GM19043 (cell line): Measurements from ENCODE around the gene HDAC2.
"Not testable (repeated sequence)": the region's sequence is repeated elsewhere in the genome, so short reads cannot be mapped to it uniquely, and the experiment has no call there.

Source experiments
- ATAC-seq: cut with Tn5 transposase; IDR thresholded peaks from one replicate; pipeline ENCODE4 v1.9.1; 2021; ENCODE audit warnings: low read depth; ENCODE audit not compliant: unreplicated experiment

The HDAC2 gene

GRCh38 chr6:113978084-113978675 lies 7.2 kb upstream of the HDAC2 start:
- no peak for ATAC-seq

DNA sequence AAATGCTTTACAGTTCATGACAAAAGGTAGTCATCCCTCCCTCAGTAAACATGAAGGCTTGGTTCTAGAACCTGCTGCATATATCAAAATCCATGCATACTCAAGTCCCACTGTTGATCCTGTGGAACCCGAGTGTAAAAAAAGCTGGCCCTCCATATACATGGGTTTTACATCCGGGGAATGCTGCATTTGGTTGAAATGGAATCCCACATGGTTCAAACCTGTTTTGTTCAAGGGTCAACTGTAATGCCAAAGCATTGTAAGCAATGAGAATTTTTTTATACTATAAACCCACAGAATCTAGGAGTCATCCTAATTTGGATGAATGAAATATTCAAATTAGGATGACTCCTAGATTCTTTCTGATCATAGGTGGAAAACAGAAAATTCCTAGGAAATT lies 5.9 kb upstream of the HDAC2 start:
- no peak for ATAC-seq

DNA sequence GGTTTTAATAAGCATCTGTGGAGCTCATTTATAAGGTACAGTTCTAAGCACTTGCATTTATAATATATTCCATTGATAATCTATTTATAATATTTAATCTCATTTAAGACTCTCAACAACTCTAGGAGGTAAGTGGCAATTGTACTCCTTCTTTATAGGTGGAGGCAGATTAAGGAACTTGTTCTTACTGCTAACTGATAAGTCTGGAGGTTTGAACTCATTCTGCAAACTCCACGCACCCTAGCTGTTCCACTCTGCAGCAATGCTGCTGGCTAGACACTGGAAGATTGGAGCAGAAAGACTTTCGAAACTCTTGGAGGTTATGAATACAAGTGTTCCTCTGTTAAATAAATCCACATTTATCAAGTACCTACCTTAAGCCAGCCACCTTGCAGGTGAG lies 793 bp upstream of the HDAC2 start:
- no peak for ATAC-seq

DNA sequence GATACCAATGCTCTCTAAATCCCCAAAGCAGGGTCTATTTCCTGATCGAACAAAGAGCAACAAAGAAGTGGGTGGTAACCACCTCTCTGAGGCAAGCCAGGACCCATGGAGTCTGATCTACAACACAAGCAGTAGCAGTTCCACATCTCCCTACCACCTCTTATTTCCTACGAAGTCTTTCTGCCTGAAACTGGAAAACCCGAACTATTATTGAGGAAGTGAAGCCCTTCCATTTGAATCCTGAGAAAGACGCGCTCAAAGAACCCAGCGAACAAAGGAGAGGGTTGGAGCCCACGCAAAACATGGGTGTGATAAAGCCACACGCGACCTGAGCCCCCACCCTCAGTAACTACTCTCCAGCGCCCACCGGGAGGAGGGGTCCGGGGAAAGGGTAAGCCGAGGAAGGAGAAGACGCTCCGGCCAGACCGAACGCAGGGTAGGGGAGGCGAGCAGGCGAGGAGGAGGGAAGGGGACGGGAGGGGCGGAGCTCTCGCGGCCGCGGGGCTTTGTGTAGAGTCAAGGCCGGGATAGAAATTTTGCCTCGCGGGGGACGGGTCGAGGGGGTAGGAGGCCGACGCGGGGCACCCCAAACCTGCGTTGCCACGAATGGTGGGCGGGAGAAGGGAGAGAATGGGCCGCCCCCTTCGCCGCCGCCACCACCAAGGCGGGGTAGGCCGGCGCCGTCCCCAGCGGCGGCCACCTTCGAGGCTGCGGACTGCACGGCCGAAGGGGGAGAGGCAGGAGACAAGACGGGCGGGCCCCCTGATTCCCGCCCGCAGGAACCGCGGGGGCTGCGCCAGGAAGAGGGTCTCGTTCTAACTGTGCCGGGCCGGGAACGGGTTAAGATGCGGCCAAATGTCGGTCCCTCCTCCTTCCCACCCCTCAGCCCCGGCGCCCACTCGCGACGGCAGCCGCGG lies 802 bp downstream of the HDAC2 start:
- peak; percentile 30 for ATAC-seq

DNA sequence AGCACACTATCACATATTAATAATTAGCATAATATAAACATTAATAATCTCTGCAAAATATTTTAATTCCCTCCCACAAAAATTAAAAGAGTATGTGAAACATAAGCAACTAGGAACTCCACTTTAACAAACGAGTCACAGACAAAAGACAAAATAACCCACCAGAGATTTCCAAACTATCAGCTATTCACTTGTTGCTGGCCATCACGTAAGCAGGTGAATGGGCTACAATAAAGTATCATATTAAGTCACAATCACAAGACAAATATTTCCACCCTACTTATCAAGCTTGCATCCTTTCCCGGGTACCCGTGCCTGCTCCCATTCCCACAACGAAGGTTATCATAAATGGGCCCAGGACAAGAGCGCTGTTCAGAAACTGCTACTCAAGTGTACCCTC lies 2.5 kb downstream of the HDAC2 start:
- no peak for ATAC-seq

DNA sequence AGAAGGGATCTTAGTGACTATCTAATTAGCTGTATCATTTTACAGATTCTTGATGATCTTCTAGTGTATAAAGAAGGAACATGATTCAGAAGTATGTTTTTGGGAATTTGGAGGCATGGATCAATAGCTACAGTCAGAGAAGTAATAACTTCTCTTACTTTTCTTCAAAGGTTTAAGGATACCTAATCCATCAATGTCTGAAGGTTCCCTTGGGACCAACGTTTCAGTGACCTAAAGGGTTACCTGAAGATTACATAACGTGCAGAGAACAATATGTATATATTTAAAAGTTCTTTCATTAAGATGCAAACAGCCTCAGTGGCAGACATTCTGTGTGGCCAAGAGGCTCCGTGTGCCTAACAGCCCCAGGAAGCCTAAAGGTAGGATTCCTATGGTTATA lies 3.2 kb downstream of the HDAC2 start:
- ATAC-seq, result no peak

DNA sequence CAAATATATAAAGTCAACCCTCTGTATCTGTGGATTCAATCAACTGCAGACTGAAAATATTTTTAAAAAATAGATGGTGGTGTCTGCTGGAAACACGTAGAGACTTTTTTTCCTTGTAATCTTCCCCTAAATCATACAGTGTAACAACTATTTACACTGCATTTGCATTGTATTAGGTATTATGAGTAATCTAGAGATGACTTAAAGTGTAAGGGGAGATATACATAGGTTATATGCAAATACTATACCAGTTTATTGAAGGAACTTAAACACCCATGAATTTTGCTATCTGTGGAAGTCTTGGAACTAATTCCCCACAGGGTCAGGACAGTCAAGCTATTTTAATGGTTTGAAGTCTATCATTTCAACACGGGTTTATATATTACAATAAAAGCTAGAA lies 10.2 kb downstream of the HDAC2 start:
- ATAC-seq, result no peak

DNA sequence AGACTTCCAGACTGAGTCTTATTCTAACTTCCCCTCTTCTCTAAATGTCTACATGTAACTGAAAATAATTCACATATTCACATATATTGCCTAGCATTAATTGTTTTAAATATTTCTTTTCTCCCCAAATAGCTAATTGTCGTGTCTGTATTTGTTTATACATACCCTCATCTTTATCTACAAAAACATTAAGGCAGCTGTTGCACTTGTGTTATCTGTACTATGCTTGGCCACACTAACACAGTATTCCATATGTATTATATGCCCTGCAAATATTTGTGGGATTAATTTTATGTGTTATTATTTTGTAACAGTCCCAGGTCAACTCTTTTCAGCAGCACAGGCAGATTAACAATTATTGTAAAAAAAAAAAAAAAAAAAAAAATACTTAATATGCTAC lies 11.7 kb downstream of the HDAC2 start:
- ATAC-seq, result no peak

- ATAC-seq, result no peak
Measured at GRCh38 chr6:113954653-113955052, 16.3 kb downstream of the HDAC2 start.

DNA sequence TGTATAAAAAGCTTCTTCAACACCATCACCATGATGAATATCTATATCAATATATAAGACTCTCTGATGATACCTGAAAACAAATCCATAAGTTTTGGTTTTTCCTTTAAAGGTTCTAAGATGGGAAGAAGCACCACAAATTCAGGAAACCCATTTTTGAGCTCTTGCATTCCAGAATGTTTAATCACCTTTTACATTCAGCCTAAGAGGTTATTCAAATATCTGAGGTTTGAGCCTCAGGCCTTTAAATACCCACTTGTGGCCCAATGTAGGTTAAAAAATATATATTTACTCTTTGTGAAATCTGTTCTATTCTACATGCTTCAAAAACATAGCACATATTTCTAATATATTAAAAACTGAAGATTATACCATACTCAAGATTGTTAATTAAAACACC lies 17.6 kb downstream of the HDAC2 start:
- no peak for ATAC-seq

- no peak for ATAC-seq
Measured at GRCh38 chr6:113949499-113949898, 21.4 kb downstream of the HDAC2 start.

GRCh38 chr6:113944701-113945100 lies 26.2 kb downstream of the HDAC2 start:
- ATAC-seq, result no peak

DNA sequence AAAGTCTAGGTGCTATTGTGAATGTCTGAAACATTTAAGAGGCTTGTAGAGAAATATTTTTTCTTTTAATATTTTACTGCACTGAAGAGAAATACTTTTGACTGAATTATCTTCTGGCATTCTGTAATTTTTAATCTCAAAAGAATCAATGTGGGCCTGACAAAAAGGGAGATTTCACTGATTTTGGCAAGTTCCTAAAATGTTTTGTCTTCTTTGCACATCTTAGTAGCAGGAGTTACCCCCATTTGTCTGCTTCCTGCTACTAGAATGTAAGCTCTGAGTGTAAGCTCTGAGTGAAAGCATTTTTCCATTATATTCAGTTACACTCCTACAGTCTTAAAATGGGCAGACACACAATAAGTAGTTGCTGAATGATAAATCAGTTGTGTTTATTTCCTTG lies 31.1 kb downstream of the HDAC2 start:
- no peak for ATAC-seq

DNA sequence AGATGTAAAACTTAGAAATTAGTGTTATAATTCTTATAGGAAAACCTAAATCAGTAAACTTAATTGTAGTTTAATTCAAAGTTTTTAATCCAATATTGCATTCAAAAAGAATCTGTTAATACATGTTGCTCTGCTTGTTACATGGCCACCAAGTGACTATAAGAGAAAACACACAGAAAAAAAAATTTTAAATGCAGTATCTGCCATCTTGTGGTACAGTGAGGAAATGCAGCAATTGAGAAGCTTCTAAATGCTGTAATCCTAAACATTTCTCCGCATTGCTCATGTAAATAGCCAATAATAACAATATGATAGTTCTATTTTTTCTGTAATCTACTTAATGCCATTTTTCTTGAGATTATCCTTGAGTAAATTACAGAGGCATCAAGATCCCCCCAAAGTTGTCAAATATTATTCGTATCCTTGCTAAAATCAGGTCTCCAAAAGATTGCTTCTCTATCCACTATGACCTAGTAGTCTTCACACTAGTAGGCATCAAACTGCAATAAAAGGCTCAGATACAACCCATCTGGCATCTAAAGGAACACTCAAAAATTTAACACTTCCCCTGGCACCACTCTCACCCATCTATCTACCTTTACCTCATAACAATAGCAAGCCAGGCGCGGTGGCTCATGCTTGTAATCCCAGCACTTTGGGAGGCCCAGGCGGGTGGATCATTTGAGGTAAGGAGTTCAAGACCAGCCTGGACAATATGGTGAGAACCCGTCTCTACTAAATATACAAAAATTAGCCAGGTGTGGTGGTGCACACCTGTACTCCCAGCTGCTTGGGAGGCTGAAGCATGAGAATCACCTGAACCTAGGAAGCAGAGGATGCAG lies 34.6 kb downstream of the HDAC2 start:
- ATAC-seq, result peak; percentile 86

DNA sequence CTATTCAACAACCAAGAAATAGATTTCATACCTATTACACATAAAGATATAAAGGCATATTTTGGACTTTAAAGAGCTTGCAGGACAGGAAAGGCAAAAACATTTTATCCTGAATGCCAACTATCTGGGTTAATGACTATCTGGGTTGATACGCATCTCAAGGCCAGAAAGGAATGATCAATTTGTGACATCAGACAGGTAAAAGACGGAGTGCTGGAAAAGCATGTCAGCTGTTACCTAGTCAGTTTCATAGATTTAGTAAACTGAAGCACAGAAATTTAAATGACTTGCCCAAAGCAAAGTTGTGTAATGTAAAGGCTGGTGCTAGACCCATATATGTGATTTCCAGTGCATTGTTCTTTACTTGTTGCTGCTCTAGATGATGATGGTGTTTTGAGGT lies 36.8 kb downstream of the HDAC2 start:
- ATAC-seq, result no peak

DNA sequence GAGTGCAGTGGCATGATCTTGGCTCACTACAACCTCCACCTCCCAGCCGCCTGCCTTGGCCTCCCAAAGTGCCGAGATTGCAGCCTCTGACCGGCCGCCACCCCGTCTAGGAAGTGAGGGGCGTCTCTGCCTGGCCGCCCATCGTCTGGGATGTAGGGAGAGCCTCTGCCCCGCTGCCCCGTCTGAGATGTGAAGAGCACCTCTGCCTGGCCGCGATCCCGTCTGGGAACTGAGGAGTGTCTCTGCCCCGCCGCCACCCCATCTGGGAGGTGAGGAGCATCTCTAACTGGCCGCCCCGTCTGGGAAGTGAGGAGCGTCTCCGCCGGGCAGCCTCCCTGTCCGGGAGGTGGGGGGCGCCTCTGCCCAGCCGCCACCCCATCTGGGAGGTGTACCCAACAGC lies 39.0 kb downstream of the HDAC2 start:
- ATAC-seq, result not testable (repeated sequence)

GRCh38 chr6:113930183-113930582 lies 40.8 kb downstream of the HDAC2 start:
- ATAC-seq, result no peak

- ATAC-seq, result no peak
Measured at GRCh38 chr6:113927001-113927400, 43.9 kb downstream of the HDAC2 start.

GRCh38 chr6:113925378-113925777 lies 45.6 kb downstream of the HDAC2 start:
- no peak for ATAC-seq

DNA sequence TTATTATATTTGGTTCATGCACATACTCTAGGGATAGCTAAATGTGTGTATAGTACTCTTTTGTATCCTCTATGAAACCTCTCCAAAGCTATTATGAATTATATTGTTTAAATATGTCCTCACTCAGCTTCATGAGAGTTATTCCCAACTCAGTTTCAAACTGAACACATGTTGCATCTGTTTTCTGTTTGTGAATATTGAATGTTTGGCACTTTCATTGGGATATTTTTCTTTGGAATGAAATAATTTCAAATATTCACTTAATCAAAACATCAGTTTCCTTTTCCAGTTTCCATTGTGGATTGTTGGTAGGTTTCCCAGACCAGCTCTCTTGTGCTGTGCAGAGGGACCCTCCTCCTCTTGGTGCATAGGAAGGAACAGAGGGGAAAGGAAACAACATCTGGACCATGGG lies 46.6 kb downstream of the HDAC2 start:
- ATAC-seq, result no peak

- ATAC-seq, result no peak
Measured at GRCh38 chr6:113923526-113923925, 47.4 kb downstream of the HDAC2 start.
